IgD-negative memory B cell (primary cell): ENCODE results near the gene PIAS2. TPM values are rescaled to one million over a fixed set of nuclear protein-coding genes. Genes with fewer than 3 reads are reported as not detected.
"Not testable (repeated sequence)": the region's sequence is repeated elsewhere in the genome, so short reads cannot be mapped to it uniquely, and the experiment has no call there.

Experiments
- H3K27ac Mint-ChIP-seq, 3 donors: one replicate each; pipeline ENCODE4 v1.8.0; 2020 to 2022; ENCODE audit warnings: mild to moderate bottlenecking in 3 of 3, mixed read lengths in 3 of 3, moderate library complexity in 1 of 3
- H3K27me3 Mint-ChIP-seq: one replicate; pipeline ENCODE4 v1.8.0; 2021; ENCODE audit warnings: mixed read lengths
- H3K36me3 Mint-ChIP-seq: one replicate; pipeline ENCODE4 v1.8.0; 2020; ENCODE audit warnings: mild to moderate bottlenecking, mixed read lengths
- H3K4me1 Mint-ChIP-seq, 3 donors: one replicate each; pipeline ENCODE4 v1.8.0; 2020 to 2022; ENCODE audit warnings: mixed read lengths in 3 of 3, mild to moderate bottlenecking in 1 of 3
- H3K4me3 Mint-ChIP-seq, 4 donors: one replicate each; pipeline ENCODE4 v1.8.0; 2020 to 2022; ENCODE audit warnings: mild to moderate bottlenecking in 4 of 4, mixed read lengths in 4 of 4, moderate library complexity in 3 of 4
- H3K9me3 Mint-ChIP-seq, 3 donors: one replicate each; pipeline ENCODE4 v1.8.0; 2020 to 2021; ENCODE audit warnings: mixed read lengths in 3 of 3, mild to moderate bottlenecking in 1 of 3
- polyA plus RNA-seq: library from polyadenylated mRNA; unstranded; fragments of 300-500 nt; fragmentation: Illumina TruSeq; gene quantifications from one replicate; pipeline ENCODE4 v1.2.3, GENCODE V29; 2021

Gene PIAS2
- polyA plus RNA-seq, 1 donor from 2014 or later, result 15.8 TPM

DNA sequence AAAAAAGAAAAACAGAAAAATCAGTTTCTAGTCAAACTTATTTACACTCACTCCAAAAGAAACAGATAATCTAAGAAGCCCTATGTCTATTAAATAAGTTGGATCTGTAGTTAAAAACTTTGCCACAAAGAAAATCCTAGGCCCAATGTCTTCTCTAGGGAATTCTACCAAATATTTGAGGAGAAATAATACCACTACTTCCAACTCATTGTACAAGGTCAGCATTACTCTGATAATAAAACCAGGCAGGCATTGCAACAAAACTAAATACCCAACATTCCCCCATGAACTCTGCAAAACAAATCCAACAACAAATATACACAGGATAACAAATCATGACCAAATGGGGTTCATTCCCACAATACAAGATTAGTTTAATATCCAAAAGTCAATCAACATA lies 86.7 kb downstream of the PIAS2 start:
- Mint-ChIP-seq H3K4me3 (no peak overlapping the region), H3K4me1 (no peaks in the 10 kb centered on the region), H3K27me3 (no peaks in the 10 kb centered on the region), H3K9me3 (peaks cover 0 to 2% (median 0%) of the 10 kb centered on the region in 3 donors), H3K36me3 (peaks cover 12% of the 10 kb centered on the region), H3K27ac (no peak overlapping the region)

DNA sequence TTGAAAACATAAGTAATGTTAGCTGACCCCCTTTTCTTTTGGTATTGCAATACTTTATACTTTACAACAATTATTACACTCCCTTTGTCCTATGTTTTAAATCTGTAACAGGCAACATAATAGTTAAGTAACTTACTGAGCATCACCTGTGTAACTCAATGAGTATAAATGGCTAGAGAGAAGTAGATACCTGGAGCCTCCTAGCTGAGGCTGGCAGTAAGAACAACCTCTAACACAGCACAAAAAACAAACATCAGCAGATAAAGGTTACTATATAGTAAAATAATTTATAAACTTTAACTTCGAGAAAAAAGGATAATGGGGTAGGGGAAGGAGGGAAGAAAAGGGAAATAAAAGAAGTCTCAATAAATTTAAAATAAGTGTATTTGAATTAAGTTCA lies 87.4 kb downstream of the PIAS2 start:
- H3K36me3 Mint-ChIP-seq, result peaks cover 9% of the 10 kb centered on the region
- H3K9me3 Mint-ChIP-seq, result peaks cover 0 to 2% (median 0%) of the 10 kb centered on the region in 3 donors
- no peaks in the 10 kb centered on the region for H3K4me1 Mint-ChIP-seq
- H3K27me3 Mint-ChIP-seq, result no peaks in the 10 kb centered on the region
- H3K4me3 Mint-ChIP-seq, result no peak overlapping the region
- no peak overlapping the region for H3K27ac Mint-ChIP-seq

DNA sequence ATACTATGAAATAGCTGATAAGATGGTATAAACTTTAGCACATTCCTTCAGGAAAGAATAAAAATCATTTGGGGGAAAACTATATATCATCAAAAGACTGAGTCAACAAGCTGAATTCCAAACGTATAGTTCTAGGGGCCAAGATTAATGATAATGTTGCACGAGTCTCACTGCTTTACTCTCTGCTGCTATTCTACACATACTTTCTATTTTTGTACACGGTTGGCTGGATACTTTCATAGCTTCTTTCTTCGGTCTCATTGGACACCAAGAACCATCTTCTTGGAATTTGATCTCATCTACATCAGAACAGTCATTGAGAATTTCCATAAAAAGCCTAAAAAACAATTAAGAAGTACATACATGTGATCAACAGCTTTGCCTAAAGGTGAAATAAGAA lies 87.8 kb downstream of the PIAS2 start:
- Mint-ChIP-seq H3K27me3 (no peaks in the 10 kb centered on the region), H3K4me1 (no peaks in the 10 kb centered on the region), H3K4me3 (no peak overlapping the region), H3K27ac (no peak overlapping the region), H3K36me3 (peaks cover 9% of the 10 kb centered on the region), H3K9me3 (peaks cover 0 to 2% (median 0%) of the 10 kb centered on the region in 3 donors)

DNA sequence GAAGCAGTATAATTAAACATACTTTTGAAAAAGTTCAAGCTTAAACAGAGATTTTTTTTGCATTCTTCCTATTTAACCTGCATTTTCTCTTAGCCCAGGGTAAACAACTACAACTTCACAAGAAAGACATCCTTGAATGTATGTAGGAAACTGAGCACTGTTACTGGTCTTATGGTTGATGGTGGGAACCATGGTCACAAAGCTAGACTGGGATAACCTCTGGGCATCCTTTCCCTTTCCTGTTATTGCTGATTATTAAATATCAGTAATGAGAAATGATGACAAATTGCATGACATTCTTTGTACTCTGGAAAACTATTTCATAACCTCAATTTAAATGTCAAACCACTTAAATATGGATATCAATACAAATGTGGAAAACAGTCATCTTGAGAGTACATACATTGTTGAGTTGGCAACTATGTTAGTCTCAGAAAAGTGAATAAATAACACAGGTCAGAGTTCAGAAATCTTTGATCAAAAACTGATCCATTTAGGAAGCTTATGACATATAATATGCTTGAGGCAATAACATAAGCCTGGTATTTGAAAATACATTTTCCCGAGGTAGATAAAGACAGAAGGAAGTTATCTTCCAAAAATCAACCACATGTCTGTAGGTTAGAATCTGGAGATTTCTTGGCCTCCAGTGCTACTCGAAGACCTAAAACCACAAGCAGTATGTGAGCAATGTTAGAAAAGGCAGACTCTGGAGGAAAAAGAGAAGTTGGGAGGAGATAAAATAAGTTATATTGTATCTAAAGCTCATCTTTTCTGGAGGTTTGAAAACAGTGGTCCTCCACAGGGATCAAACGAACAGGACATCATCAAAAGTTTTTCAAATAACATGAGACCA lies 95.2 kb downstream of the PIAS2 start:
- Mint-ChIP-seq H3K27ac (no peak overlapping the region), H3K27me3 (no peaks in the 10 kb centered on the region), H3K4me3 (no peak overlapping the region), H3K4me1 (no peaks in the 10 kb centered on the region), H3K9me3 (no peaks in the 10 kb centered on the region), H3K36me3 (peaks cover 9% of the 10 kb centered on the region)

DNA sequence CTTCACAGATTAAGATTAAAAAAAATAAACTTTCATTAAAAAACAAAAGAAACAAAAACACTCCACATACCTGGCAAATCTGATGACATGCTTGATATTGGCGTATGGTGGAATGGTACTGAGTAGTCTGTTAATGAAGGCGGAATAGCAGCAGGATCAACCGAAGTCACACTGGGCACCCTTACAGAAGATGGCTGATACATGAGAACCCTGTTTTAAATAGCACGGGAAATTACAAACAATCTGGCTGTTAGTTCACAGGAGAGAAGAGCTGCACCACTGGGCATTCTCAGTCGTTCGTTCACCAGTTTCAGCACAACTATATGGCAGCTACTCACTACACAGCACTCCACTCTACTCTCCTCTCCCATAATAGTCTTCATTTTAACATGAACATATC lies 96.4 kb downstream of the PIAS2 start:
- Mint-ChIP-seq H3K4me3 (no peak overlapping the region), H3K27ac (no peak overlapping the region), H3K27me3 (no peaks in the 10 kb centered on the region), H3K9me3 (no peaks in the 10 kb centered on the region), H3K4me1 (no peaks in the 10 kb centered on the region), H3K36me3 (peaks cover 9% of the 10 kb centered on the region)

DNA sequence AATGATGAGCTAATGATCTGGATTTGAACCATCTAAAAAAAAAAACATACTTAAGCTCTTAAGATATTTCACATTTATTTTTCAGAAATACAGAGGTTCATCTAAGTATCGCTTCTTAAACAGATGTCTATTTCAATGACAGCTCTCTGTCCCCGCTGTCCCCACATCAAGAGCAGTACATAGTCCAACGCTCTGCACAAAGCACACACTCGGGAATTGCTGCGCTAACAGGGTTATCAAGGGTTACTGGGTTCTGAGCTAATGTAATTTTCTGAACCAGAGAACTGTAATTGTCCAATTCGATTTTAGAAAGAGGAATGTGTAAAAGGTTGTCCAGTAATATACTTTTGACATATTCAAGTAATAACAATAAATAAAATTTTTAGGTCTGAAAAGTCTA lies 101.6 kb downstream of the PIAS2 start:
- no peak overlapping the region for H3K4me3 Mint-ChIP-seq
- H3K36me3 Mint-ChIP-seq, result peaks cover 5% of the 10 kb centered on the region
- H3K4me1 Mint-ChIP-seq, result no peaks in the 10 kb centered on the region
- H3K27ac Mint-ChIP-seq, result no peak overlapping the region
- H3K27me3 Mint-ChIP-seq, result no peaks in the 10 kb centered on the region
- no peaks in the 10 kb centered on the region for H3K9me3 Mint-ChIP-seq

DNA sequence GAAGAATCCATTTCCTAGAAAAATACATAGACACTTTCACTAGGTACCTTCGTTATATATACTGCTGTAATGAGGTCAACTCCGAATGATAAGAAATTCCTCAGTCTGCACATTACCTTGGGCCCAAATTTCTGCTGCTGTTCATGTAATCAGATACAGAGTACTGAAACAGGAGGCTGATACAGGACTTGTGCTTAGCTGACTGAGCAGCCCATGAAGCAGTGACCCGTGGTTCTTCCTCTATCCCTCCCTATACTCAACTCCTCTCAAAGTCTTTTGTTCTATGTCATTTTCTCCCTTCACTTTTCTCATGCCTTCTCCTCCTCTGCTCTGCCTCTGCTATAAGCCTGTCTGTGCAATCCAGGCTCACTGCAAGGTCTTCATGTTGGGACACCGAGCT lies 102.9 kb downstream of the PIAS2 start:
- Mint-ChIP-seq H3K9me3 (no peaks in the 10 kb centered on the region), H3K27ac (no peak overlapping the region), H3K36me3 (peaks cover 2% of the 10 kb centered on the region)

DNA sequence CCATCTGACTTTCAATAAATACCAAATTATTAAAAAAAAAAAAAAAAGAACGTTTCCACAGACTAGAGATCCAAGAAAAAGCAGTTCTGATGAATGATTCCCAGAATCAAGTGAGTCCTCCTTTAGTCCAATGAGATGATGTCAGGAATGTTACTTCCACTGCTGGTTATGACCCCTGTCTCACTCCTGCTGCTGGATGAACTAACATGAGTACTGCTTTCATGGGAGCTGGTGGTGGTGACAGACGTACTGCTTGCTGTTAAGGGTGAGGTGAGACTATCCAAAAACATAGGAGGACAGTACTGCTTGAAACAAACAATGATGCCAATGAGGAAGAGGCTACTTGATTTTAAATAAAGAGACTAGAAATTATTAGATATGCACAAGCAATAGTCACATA lies 105.0 kb downstream of the PIAS2 start:
- H3K27me3 Mint-ChIP-seq, result no peaks in the 10 kb centered on the region
- no peak overlapping the region for H3K27ac Mint-ChIP-seq
- H3K4me3 Mint-ChIP-seq, result no peak overlapping the region
- H3K36me3 Mint-ChIP-seq, result peaks cover 5% of the 10 kb centered on the region
- H3K4me1 Mint-ChIP-seq, result no peaks in the 10 kb centered on the region
- no peaks in the 10 kb centered on the region for H3K9me3 Mint-ChIP-seq

More for the DNA sequence above, 102.9 kb downstream of the PIAS2 start:
- H3K27me3 Mint-ChIP-seq, result no peaks in the 10 kb centered on the region
- H3K4me3 Mint-ChIP-seq, result no peak overlapping the region
- H3K4me1 Mint-ChIP-seq, result no peaks in the 10 kb centered on the region

DNA sequence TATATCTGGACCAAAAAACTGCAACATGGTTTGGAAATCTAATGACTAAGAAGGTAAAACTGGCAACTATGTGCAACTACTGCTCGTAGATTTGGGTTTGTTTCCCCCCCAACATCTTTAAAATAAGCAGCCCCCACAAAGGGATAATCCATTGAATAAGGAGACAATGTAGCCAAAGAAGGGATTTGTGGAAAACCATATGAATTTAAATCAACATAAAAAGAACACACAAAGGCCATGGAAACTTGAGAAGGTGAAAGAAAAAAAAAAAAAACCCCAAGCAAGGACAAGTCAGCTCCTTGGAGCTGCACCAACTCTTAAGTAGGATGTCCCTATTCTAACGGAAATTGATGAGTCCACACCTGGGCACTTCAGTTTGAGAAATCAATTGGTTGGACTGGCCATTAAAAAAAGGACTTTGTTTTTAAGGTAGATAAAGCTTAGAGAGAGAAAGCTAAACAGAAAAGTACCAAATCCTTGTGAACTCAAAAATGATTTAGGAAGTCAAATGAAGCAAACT lies 106.8 kb downstream of the PIAS2 start:
- no peak overlapping the region for H3K27ac Mint-ChIP-seq
- H3K27me3 Mint-ChIP-seq, result no peaks in the 10 kb centered on the region
- H3K4me3 Mint-ChIP-seq, result no peak overlapping the region
- H3K9me3 Mint-ChIP-seq, result no peaks in the 10 kb centered on the region
- H3K36me3 Mint-ChIP-seq, result peaks cover 5% of the 10 kb centered on the region
- H3K4me1 Mint-ChIP-seq, result no peaks in the 10 kb centered on the region

DNA sequence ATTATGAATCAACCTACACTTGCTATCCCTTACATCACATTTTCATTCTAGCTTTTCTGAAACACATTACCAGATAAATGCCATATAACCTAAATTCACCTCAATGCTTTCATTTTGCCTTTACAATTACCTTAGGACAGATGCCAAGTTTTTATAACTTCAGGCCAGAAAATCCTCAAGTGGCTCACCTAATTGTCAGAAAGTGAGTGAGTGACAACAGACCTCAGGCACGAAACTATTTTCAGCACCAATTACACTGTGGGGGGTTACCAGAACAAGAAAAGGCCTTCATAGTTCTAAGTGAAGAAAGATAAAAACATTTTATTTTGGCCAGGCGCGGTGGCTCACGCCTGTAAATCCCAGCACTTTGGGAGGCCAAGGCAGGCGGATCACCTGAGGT lies 108.2 kb downstream of the PIAS2 start:
- Mint-ChIP-seq H3K27me3 (no peaks in the 10 kb centered on the region), H3K9me3 (no peaks in the 10 kb centered on the region), H3K27ac (no peak overlapping the region), H3K4me1 (no peaks in the 10 kb centered on the region), H3K4me3 (no peak overlapping the region), H3K36me3 (peaks cover 5% of the 10 kb centered on the region)

DNA sequence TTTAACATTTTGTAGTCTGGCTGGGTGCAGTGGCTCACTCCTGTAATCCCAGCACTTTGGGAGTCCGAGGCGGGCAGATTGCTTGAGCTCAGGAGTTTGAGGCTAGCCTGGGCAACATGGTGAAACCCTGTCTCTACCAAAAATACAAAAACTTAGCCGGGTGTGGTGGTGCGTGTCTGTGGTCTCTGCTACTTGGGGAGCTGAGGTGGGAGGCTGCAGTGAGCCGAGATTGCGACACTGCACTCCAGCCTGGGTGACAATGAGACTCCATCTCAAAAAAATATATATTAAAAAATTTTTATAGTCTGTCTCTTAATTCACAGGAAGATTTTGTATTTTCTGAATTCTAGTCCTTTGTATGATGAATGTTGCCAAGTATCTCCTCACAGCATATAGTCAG lies 121.4 kb downstream of the PIAS2 start:
- not testable (repeated sequence) for H3K4me3 Mint-ChIP-seq, H3K36me3 Mint-ChIP-seq, H3K4me1 Mint-ChIP-seq, H3K27ac Mint-ChIP-seq, H3K9me3 Mint-ChIP-seq, H3K27me3 Mint-ChIP-seq

DNA sequence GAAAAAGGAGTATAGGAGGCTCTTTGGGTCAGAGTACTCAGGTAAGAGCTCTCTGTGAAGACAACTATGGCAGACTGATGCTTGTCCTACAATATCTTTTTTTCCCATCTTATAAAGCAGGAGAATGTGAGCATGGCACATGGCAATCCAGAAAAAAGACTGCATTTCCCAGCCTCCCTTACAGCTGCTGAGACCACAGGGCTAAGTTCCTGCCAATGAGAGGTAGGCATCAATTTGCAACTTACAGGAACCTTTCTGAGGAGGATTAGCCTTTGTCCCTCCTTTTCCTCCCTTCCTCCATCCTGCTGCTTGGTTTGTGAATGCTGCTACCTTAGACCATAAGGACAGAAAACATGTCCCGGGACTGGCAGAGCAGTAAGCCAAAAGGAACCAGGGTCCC lies 122.7 kb downstream of the PIAS2 start:
- Mint-ChIP-seq H3K27ac (no peak overlapping the region), H3K4me3 (no peak overlapping the region), H3K9me3 (peaks cover 3 to 5% (median 3%) of the 10 kb centered on the region in 3 donors), H3K36me3 (peaks cover 7% of the 10 kb centered on the region), H3K4me1 (no peaks in the 10 kb centered on the region), H3K27me3 (no peaks in the 10 kb centered on the region)

DNA sequence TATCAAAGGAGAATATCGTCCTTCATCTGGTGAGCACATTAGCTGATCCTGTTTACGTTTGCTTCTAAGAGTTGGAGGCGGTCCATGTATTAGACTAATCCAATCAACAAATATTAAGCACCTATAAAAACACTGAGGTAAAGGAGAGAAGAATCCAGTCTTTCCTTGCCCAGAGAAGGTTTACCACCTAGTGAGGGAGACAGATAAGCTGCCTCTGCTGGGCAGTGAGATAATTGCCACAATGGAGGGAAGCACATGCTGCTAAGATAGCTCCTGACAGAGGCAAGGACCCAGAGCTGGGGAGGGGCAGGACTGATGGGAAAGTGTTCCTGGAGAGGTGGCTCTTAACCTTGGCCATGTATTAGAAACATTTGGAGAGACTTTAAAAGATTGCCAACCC lies 123.7 kb downstream of the PIAS2 start:
- H3K27me3 Mint-ChIP-seq, result no peaks in the 10 kb centered on the region
- no peak overlapping the region for H3K27ac Mint-ChIP-seq
- H3K36me3 Mint-ChIP-seq, result peaks cover 7% of the 10 kb centered on the region
- no peak overlapping the region for H3K4me3 Mint-ChIP-seq
- H3K4me1 Mint-ChIP-seq, result no peaks in the 10 kb centered on the region
- H3K9me3 Mint-ChIP-seq, result peaks cover 3 to 9% (median 3%) of the 10 kb centered on the region in 3 donors

DNA sequence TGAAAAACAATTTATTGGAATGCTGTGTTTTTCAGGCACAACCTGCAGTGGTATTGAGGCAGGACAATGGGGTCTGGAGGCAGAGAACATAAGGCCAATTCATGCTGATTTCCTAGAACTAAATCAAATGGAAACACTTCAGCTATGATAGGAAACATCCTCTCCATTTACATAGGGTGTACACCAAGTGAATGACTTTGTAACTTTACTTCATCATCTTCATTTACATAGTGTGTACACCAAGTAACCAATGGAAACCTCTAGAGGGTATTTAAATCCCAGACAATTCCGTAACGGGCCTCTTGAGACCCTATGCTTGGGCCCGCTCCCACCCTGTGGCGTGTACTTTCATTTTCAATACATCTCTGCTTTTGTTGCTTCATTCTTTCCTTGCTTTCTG lies 128.2 kb downstream of the PIAS2 start:
- peaks cover 4 to 18% (median 6%) of the 10 kb centered on the region in 3 donors for H3K9me3 Mint-ChIP-seq
- H3K4me3 Mint-ChIP-seq, result no peak overlapping the region
- no peaks in the 10 kb centered on the region for H3K4me1 Mint-ChIP-seq
- peaks cover 3% of the 10 kb centered on the region for H3K36me3 Mint-ChIP-seq
- no peak overlapping the region for H3K27ac Mint-ChIP-seq
- H3K27me3 Mint-ChIP-seq, result no peaks in the 10 kb centered on the region

DNA sequence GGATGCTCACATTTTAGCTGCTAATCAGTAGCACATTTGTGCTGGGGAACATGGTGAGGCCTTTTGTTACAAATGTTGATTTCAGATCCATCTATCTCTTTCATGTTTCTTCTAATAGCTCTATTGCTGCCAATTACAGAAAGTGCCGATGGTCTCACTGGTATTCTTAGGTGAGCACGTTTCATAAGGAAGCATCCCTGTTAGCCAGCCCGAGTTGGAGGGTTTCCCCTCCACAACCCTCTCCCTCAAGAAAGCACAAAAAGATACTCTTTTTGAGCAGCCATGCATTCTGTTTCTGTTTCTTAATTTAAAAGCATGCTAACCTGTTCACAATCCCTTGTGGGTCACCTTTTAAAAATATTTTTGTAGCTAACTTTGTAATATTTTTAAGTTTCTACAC lies 129.6 kb downstream of the PIAS2 start:
- Mint-ChIP-seq H3K36me3 (peaks cover 3% of the 10 kb centered on the region), H3K27me3 (no peaks in the 10 kb centered on the region), H3K27ac (no peak overlapping the region), H3K4me1 (no peaks in the 10 kb centered on the region), H3K4me3 (peak overlapping the region in 1 of 4 donors; percentile 29), H3K9me3 (peaks cover 4 to 18% (median 6%) of the 10 kb centered on the region in 3 donors)

DNA sequence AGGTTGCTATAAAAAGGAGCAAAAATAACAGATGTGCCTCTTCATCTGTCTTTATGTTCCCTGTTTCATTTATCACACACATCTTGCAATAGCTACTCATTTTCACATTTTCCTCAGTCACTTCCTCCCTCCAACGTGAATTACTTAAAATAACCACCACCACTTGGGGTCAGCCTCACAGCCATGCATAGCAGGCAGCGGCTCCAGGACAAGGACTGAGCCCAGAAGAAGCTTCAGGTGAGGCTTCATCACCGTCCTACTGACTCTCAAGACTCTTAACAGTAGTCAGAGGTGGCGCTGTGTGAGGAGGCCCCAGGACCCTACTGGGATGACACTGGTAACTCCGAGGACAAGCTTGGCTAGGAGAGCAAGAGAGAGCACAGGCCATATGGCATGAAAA lies 144.9 kb downstream of the PIAS2 start:
- Mint-ChIP-seq H3K4me1 (no peaks in the 10 kb centered on the region), H3K4me3 (no peak overlapping the region), H3K9me3 (peaks cover 0 to 2% (median 0%) of the 10 kb centered on the region in 3 donors), H3K27me3 (peaks cover under 1% of the 10 kb centered on the region), H3K27ac (no peak overlapping the region), H3K36me3 (no peaks in the 10 kb centered on the region)
